ENCODE results near the gene BTBD19. TPM values are rescaled to one million over a fixed set of nuclear protein-coding genes. Genes with fewer than 3 reads are reported as not detected.
A peak's percentile ranks its signal among the peaks of the same experiment; 100 is the strongest.

The BTBD19 gene
- total and polyA plus RNA-seq, 9 of the 15 experiments (the other 6 are each of a cell fraction or from before 2014, with no cell fraction given) = 0.22 to 2.0 (median 0.95) TPM

- TF ChIP-seq MAFG (tag; conservative IDR thresholded peaks at IDR 0.05) (peak; percentile 21), OTX1 (CRISPR knock-in tag; IDR thresholded peaks at IDR 0.05) (no peak), PTRF (tag; IDR thresholded peaks at IDR 0.05) (no peak), ZC3H11A (IDR thresholded peaks at IDR 0.05; ENCODE audit: low read depth, low read length) (no peak)
Measured at GRCh38 chr1:44798481-44799365, 9.6 kb upstream of the BTBD19 start (continued).

- CTCF ChIA-PET (ENCODE audit: low intra/inter-chr PET ratio) = interaction anchor here (0.6 kb wide), 1 partner anchor 16 kb away, joined by 3 read pairs; no protein-coding TSS in a partner anchor
- peaks cover 5% of the 10 kb centered on the region for H3K9me1 ChIP-seq (ENCODE audit: control insufficient read depth, insufficient read depth, low read length)
- peaks cover 23 to 53% of the 10 kb centered on the region in 2 experiments for H3K4me1 ChIP-seq (replicated peaks in 1 of 2; ENCODE audit: control insufficient read depth in 2 of 2, insufficient read depth in 2 of 2, low read length in 2 of 2)
- FAIRE-seq (peak; percentile 99), ATAC-seq (peak; percentile 93), DNase-seq (ENCODE audit: extremely low read depth in 1 of 4, low spot score in 3 of 4) (peak; percentile 92 to 99 (median 96))
- no peaks in the 10 kb centered on the region for H4K20me1 ChIP-seq (replicated peaks; ENCODE audit: control insufficient read depth, insufficient read depth, low read length)
- H3K36me3 ChIP-seq (ENCODE audit: control insufficient read depth, insufficient read depth, low read length) = peaks cover 31% of the 10 kb centered on the region
- H3K9ac ChIP-seq (ENCODE audit: insufficient read depth in 1 of 2, low read depth in 2 of 2, low read length in 2 of 2) = peak within 1 kb of the TSS; percentile 63 to 94
- H3K4me3 ChIP-seq = peak within 1 kb of the TSS; percentile 77
- WGBS (ENCODE audit: insufficient coverage, low coverage, missing lambda C conversion rate) = under 1% methylated on average over 74 of the region's 79 CpGs
- no peaks in the 10 kb centered on the region; a peak in 1 of 5 replicates for H3K27me3 ChIP-seq (ENCODE audit: control insufficient read depth in 2 of 2, insufficient read depth in 2 of 2, low read length in 2 of 2)
- H3K79me2 ChIP-seq (ENCODE audit: control insufficient read depth, insufficient read depth, low read length) = peaks cover 22% of the 10 kb centered on the region
- peak within 1 kb of the TSS; percentile 84 for H3K4me2 ChIP-seq (ENCODE audit: insufficient read depth, low read length)
- peak within 1 kb of the TSS; percentile 98 for H2AFZ ChIP-seq (ENCODE audit: low read depth, low read length)
- intact Hi-C loops (cut with micrococcal nuclease) = loop anchor here (2.0 to 10.0 kb wide), 2 partner anchors 19 to 165 kb away; no protein-coding TSS in a partner anchor
- in situ Hi-C loops (cut with MboI) = loop anchor here (10.0 kb wide), 2 partner anchors 505 to 695 kb away; partner anchors contain the start of gene TESK2
- POLR2A ChIA-PET = interaction anchor here (0.6 to 16.9 kb wide), 20 partner anchors 9 to 784 kb away, joined by 3 to 594 read pairs (median 4); partner anchors contain the start of genes BEST4, BTBD19, MUTYH and RPS8
- H3K27ac ChIP-seq (ENCODE audit: extremely low read depth, low read depth, low read length) = peak within 1 kb of the TSS; percentile 69
- TSS peak; percentile 70 for BruUV-seq (replicated peaks)
- H3K9me3 ChIP-seq (replicated peaks; ENCODE audit: control insufficient read depth, insufficient read depth, low read depth, low read length) = no peaks in the 10 kb centered on the region
- TF ChIP-seq KLF16 (IDR thresholded peaks at IDR 0.05) (peak; percentile 70), GTF2B (IDR thresholded peaks at IDR 0.05; ENCODE audit: extremely low read depth, insufficient read length) (peak; percentile 67), PHF21A (IDR thresholded peaks at IDR 0.05; ENCODE audit: borderline replicate concordance, low read depth) (0 out of 2 replicates have a peak, but pooled peaks have one; percentile 81), MITF (IDR thresholded peaks at IDR 0.05) (no peak), HINFP (tag; conservative IDR thresholded peaks at IDR 0.05; ENCODE audit: low read depth) (no peak), CTBP1 (IDR thresholded peaks at IDR 0.05; ENCODE audit: borderline replicate concordance) (peak; percentile 97), MAFG (tag; conservative IDR thresholded peaks at IDR 0.05) (no peak), MXD1 (CRISPR knock-in tag; IDR thresholded peaks at IDR 0.05; ENCODE audit: borderline replicate concordance, poor library complexity, severe bottlenecking) (peak; percentile 59), RFX7 (CRISPR knock-in tag; IDR thresholded peaks at IDR 0.05) (no peak), LCOR (CRISPR knock-in tag; IDR thresholded peaks at IDR 0.05) (peak; percentile 92; the same call in 1 of the 2 replicates)
Measured at GRCh38 chr1:44799770-44800584, 8.3 kb upstream of the BTBD19 start, which contains the start of gene PLK3. Gene PLK3, plus strand, starts transcription at chr1:44800377. Its CDS starts 87 bp downstream, at chr1:44800464.

All from K562 (cell line).